Activated B cell treated with CpG ODN at 0.5 μM for 24 hours (primary cell): ENCODE results near the gene MAD1L1. TPM values are rescaled to one million over a fixed set of nuclear protein-coding genes. Genes with fewer than 3 reads are reported as not detected.

Source experiments
- ATAC-seq: fragments of 200-7000 bp; cut with Tn5 transposase; one replicate; pipeline ENCODE4 v1.10.0; 2021; ENCODE audit warnings: low read depth, mild to moderate bottlenecking, moderate library complexity
- CTCF ChIA-PET: fragments of 350-600 bp; sonication (Branson Sonifier 250); formaldehyde crosslinking; loops from one replicate; lab custom pipeline; 2021; ENCODE audit warnings: antibody characterized with exemption; lab: Charles Lee
- POLR2A ChIA-PET: fragments of 350-600 bp; sonication (Branson Sonifier 250); formaldehyde crosslinking; loops from one replicate; lab custom pipeline; 2021; ENCODE audit warnings: antibody characterized with exemption; lab: Charles Lee
- DNase-seq: peaks from one replicate; pipeline ENCODE4 v3.0.0; 2022
- H3K27ac Mint-ChIP-seq: one replicate; pipeline ENCODE4 v1.8.0; 2020; ENCODE audit warnings: mixed read lengths
- H3K27me3 Mint-ChIP-seq: one replicate; pipeline ENCODE4 v1.8.0; 2021; ENCODE audit warnings: mixed read lengths
- H3K36me3 Mint-ChIP-seq: one replicate; pipeline ENCODE4 v1.8.0; 2021; ENCODE audit warnings: low read depth, mixed read lengths
- H3K4me1 Mint-ChIP-seq: one replicate; pipeline ENCODE4 v1.8.0; 2021; ENCODE audit warnings: mixed read lengths
- H3K4me3 Mint-ChIP-seq: one replicate; pipeline ENCODE4 v1.8.0; 2020; ENCODE audit warnings: mild to moderate bottlenecking, mixed read lengths
- H3K9me3 Mint-ChIP-seq: one replicate; pipeline ENCODE4 v1.8.0; 2020; ENCODE audit warnings: mixed read lengths
- CTCF ChIP-seq: fragments of 200-600 bp; IDR thresholded peaks from one replicate; pipeline ENCODE4 v1.8.0; 2022; ENCODE audit warnings: antibody characterized with exemption, mild to moderate bottlenecking
- intact Hi-C: fragments of 100-400 bp; cut with micrococcal nuclease; formaldehyde crosslinking; loops from one replicate; pipeline ENCODE4 v1.15.1; 2024
- total RNA-seq: library from RNA; stranded (reverse); gene quantifications from 2 replicates; pipeline ENCODE4 v1.2.3, GENCODE V29; 2022

MAD1L1 gene
- total RNA-seq, 1 donor from 2014 or later: 54.6 TPM

GRCh38 chr7:2070151-2070763 lies 162.5 kb downstream of the MAD1L1 start:
- H3K4me3 Mint-ChIP-seq: no peak overlapping the region
- ChIA-PET POLR2A (interaction anchor here (1.5 kb wide), 1 partner anchor 32 kb away, joined by 5 read pairs; no protein-coding TSS in a partner anchor), CTCF (no interaction called here)
- no peaks in the 10 kb centered on the region for H3K9me3 Mint-ChIP-seq
- intact Hi-C loops: no loop called here
- peaks cover 6% of the 10 kb centered on the region for H3K36me3 Mint-ChIP-seq
- H3K27me3 Mint-ChIP-seq: no peaks in the 10 kb centered on the region
- ATAC-seq (no peak), DNase-seq (no peak)
- H3K27ac Mint-ChIP-seq: no peak overlapping the region
- peaks cover 65% of the 10 kb centered on the region for H3K4me1 Mint-ChIP-seq
- no peak for TF ChIP-seq CTCF

- ChIA-PET POLR2A (interaction anchor here (0.6 kb wide), 1 partner anchor 32 kb away, joined by 5 read pairs; no protein-coding TSS in a partner anchor), CTCF (no interaction called here)
- DNase-seq: no peak
- Mint-ChIP-seq H3K4me1 (peaks cover 64% of the 10 kb centered on the region), H3K27me3 (no peaks in the 10 kb centered on the region), H3K4me3 (no peak overlapping the region), H3K36me3 (peaks cover 6% of the 10 kb centered on the region), H3K27ac (no peak overlapping the region), H3K9me3 (no peaks in the 10 kb centered on the region)
- TF ChIP-seq CTCF: no peak
- no peak for ATAC-seq
- intact Hi-C loops: no loop called here
Measured at GRCh38 chr7:2069472-2069860, 163.3 kb downstream of the MAD1L1 start.

GRCh38 chr7:2068693-2069471 lies 163.9 kb downstream of the MAD1L1 start:
- intact Hi-C loops: no loop called here

GRCh38 chr7:2066251-2066919 lies 166.4 kb downstream of the MAD1L1 start:
- ATAC-seq (peak; percentile 91), DNase-seq (peak; percentile 48)
- CTCF ChIA-PET: no interaction called here
- intact Hi-C loops: no loop called here
- no peak for TF ChIP-seq CTCF
- Mint-ChIP-seq H3K4me3 (peak overlapping the region; percentile 51), H3K4me1 (peaks cover 50% of the 10 kb centered on the region), H3K36me3 (peaks cover 6% of the 10 kb centered on the region), H3K27me3 (no peaks in the 10 kb centered on the region), H3K9me3 (no peaks in the 10 kb centered on the region), H3K27ac (peak overlapping the region; percentile 80)
- POLR2A ChIA-PET: interaction anchor here (0.8 to 1.2 kb wide), 2 partner anchors 26 to 50 kb away, joined by 3 to 4 read pairs; no protein-coding TSS in a partner anchor

More at GRCh38 chr7:2068693-2069471, 163.9 kb downstream of the MAD1L1 start:
- TF ChIP-seq CTCF: no peak
- CTCF ChIA-PET: no interaction called here
- Mint-ChIP-seq H3K4me3 (no peak overlapping the region), H3K27ac (no peak overlapping the region), H3K9me3 (no peaks in the 10 kb centered on the region), H3K27me3 (no peaks in the 10 kb centered on the region), H3K4me1 (peaks cover 60% of the 10 kb centered on the region), H3K36me3 (peaks cover 6% of the 10 kb centered on the region)
- DNase-seq: no peak
- ATAC-seq: no peak
- POLR2A ChIA-PET: interaction anchor here (0.6 kb wide), 1 partner anchor 31 kb away, joined by 5 read pairs; no protein-coding TSS in a partner anchor
